ENCODE results near the gene TEX54. TPM values are rescaled to one million over a fixed set of nuclear protein-coding genes. Genes with fewer than 3 reads are reported as not detected.
"Not testable (repeated sequence)": the region's sequence is repeated elsewhere in the genome, so short reads cannot be mapped to it uniquely, and the experiment has no call there.

TEX54 gene
- total RNA-seq, 4 donors from 2014 or later: not detected

DNA sequence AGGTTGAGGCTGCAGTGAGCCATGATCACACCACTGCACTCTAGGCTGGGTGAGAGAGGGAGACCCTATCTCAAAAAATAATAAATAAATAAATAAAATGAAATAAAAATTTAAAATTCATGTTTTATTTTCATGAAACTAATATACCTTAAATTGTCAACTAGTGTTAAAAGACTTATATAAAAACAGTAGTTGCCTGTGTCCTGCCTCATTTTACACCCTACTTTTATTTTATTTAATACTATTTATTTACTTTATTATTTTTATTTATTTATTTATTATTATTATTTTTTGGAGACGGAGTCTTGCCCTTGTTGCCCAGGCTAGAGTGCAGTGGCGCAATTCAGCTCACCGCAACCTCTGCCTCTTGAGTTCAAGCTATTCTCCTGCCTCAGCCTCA lies 11.5 kb upstream of the TEX54 start:
- ATAC-seq (ENCODE audit: low FRiP score): no peak

DNA sequence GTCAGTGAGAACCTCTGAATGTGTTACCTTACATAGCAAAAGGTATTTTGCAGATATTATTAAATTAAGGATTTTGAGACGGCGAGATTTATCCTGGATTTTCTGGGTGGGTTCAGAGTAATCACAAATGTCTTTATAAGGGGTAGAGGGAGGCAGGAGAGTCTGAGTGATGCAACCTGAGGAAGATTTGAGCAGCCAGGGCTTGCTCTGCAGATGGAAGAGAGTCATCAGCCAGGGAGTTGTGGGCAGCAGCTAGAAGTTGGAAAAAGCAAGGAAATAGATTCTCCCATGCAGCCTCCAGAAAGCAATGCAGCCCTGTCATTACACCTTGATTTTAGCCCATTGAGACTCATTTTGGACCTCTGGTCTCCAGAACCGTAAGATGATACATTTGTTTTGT lies 10.8 kb upstream of the TEX54 start:
- no peak for ATAC-seq (ENCODE audit: low FRiP score)
- DNase-seq (ENCODE audit: low spot score): no peak
- TF ChIP-seq, protein P1, sequence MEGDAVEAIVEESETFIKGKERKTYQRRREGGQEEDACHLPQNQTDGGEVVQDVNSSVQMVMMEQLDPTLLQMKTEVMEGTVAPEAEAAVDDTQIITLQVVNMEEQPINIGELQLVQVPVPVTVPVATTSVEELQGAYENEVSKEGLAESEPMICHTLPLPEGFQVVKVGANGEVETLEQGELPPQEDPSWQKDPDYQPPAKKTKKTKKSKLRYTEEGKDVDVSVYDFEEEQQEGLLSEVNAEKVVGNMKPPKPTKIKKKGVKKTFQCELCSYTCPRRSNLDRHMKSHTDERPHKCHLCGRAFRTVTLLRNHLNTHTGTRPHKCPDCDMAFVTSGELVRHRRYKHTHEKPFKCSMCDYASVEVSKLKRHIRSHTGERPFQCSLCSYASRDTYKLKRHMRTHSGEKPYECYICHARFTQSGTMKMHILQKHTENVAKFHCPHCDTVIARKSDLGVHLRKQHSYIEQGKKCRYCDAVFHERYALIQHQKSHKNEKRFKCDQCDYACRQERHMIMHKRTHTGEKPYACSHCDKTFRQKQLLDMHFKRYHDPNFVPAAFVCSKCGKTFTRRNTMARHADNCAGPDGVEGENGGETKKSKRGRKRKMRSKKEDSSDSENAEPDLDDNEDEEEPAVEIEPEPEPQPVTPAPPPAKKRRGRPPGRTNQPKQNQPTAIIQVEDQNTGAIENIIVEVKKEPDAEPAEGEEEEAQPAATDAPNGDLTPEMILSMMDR (IDR thresholded peaks at IDR 0.05): no peak

More for the DNA sequence above, 11.5 kb upstream of the TEX54 start:
- TF ChIP-seq, protein P1 (IDR thresholded peaks at IDR 0.05): no peak
- DNase-seq (ENCODE audit: low spot score): no peak

DNA sequence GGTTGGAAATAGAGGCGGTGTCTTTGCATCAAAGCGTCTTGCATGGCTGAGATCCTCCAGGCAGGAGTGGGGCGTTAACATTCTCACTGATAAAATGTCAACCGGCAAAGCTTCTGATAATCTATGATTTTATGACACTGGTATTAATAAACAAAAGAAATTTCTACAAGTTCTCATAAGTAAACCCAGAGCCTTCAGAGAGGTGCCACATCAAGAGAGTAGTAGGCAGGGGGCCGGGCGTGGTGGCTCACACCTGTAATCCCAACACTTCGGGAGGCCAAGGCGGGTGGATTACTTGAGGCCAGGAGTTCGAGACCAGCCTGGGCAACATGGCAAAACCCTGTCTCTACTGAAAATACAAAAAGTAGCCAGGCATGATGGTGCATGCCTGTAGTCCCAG lies 10.2 kb upstream of the TEX54 start:
- ATAC-seq (ENCODE audit: low FRiP score); DNase-seq (ENCODE audit: low spot score): not testable (repeated sequence)

DNA sequence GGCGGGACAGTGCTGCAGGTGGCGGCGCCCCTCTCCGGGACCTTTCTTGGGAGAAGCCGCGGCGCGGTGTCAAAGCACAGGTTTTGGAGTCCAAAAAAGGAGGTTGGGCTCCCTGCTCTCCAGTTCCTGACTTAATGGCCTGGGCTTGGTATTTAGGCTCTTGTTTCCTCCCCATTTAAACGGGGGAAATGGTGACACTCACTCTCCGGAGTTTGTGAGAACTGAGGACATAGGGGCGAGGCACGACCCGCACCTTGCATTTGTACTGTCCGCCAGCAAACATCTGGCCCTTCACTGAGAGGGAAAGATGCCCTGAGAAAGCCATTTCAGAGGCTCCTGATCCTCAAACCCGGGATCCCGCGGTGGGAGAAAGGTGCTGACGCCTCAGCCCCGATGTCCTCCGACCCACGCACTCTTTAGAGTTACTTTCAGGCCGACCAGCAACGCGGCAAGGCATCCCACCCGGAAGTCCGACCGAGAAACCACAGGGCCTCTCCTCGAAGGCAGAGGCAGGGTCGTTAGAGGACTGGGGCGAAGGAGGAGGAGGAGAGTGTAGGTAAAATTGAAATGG lies 9.6 kb upstream of the TEX54 start:
- TF ChIP-seq, protein P1 (IDR thresholded peaks at IDR 0.05): no peak
- DNase-seq (ENCODE audit: low spot score): no peak
- no peak for ATAC-seq (ENCODE audit: low FRiP score)

DNA sequence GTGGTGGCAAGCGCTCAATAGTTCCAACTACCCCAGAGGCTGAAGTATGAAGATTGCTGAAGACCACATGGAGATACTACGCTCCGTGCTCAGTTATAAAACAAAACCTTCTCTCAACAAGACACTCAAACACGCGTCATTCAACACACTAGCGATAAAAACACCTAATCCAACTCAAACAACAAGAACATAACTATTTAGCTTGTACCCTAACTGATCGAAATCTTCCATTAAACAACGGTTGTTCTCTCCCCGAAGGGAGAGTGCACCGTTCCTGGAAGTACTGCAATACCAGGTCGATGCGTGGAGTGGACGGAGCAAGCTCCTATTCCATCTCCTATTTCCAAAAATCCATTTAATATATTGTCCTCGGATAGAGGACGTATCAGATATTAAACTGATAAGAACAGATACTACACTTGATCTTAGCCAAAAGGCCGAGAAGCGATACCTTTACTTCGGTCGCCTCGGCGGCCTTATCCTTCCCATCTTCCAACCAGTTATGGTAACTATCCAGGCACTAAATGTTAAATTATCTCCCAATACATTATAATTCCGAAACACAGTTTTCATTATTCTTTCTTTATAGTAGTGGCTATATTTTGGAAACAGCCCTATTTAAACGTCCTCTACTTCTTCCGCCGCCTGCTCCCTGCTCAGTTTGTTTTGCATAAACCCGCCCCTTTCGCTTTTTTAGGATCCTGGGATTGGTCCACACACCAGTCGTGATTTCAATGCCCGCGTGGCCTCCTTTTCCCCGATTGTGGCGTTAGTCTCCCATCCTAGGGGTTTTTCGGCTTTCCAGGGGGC lies 8.9 kb upstream of the TEX54 start:
- TF ChIP-seq, protein P1 (IDR thresholded peaks at IDR 0.05): no peak
- DNase-seq (ENCODE audit: low spot score) (peak; percentile 60), ATAC-seq (ENCODE audit: low FRiP score) (peak; percentile 78)

DNA sequence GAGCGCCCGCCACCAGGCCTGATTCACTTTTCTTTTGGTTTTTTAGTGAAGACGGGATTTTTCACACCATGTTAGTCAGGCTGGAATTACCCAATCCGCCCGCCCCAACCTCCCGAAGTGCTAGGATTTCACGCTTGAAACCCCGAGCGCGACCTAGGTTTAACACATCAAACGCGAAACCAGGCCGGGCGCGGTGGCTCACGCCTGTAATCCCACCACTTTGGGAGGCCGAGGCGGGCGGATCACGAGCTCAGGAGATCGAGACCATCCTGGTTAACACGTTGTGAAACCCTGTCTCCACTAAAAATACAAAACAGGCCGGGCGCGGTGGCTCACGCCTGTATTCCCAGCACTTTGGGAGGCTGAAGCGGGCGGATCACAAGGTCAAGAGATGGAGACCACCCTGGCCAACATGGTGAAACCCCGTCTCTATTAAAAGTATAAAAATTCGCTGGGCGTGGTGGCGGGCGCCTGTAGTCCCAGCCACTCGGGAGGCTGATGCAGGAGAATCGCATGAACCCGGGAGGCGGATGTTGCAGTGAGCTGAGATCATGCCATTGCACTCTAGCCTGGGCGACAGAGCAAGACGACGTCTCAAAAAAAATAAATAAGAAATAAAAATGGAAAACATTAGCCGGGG lies 8.2 kb upstream of the TEX54 start:
- DNase-seq (ENCODE audit: low spot score) (peak; percentile 66), ATAC-seq (ENCODE audit: low FRiP score) (peak; percentile 32)

DNA sequence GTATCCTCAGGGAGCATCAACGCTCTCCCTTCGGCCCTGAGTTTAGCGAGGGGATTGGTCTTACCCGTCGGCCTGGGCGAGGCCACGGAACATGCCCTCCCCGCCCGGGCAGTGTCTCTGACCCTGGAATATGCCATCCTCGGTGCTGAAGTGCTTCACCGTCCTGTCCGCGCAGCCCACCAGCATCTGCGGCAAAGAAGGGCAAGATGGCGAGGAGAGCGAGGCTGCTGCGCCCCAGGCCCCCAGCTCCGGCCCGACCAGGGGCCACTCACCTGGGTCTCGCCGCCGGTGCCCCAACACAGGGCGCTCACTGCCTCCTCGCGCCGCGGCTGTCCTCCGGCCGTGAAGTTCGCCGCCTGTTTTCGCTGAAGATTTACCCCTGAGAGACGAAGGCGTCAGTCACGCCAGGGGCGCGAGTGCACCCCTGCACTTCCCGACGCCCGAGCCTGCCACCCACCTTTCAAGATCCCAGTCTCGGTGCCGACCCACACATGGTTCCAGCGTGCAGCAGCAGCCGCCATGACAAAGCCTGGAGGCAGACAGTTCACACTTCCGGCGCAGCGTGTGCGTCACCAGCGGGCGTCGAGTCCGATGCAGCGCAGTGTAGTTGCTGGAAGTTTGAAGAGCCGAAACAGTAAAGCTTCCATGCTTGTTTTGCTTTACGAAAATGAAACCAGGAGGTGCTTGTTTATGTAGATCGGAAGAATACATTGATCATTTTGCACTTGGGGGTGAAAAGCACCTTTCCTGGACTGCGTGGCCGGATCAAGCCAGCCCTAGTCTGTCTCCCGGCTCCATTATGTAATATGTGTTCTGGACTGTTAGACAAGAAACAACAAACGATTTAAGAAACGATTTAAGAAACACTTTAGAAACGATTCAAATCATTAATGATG lies 6.7 kb upstream of the TEX54 start, which contains the start of gene WDR74:
WDR74 (minus strand) TSS at position 541 of the 896 bp plus-strand sequence; CDS start at position 521, 20 bp downstream.
- ATAC-seq (ENCODE audit: low FRiP score) (peak; percentile 46), DNase-seq (ENCODE audit: low spot score) (peak; percentile 73)
- TF ChIP-seq, protein P1 (IDR thresholded peaks at IDR 0.05): no peak

Measured in omental fat pad (tissue), 4 donors.